CD14-positive monocyte (primary cell): Measurements from ENCODE around the gene JMJD1C. TPM values are rescaled to one million over a fixed set of nuclear protein-coding genes. Genes with fewer than 3 reads are reported as not detected.

ENCODE experiments used
- DNase-seq, 3 donors: peaks; one replicate each; pipeline ENCODE4 v3.0.0-alpha.2; 2011 to 2022
- H2AFZ ChIP-seq: 2 replicates; pipeline ENCODE4 v1.6.0; 2012; ENCODE audit warnings: mild to moderate bottlenecking, low read depth, low read length, inconsistent platforms; ENCODE audit not compliant: insufficient read depth, poor library complexity, severe bottlenecking
- H3K27ac ChIP-seq, 2 donors: 1 replicate in 1 of 2; 2 replicates in 1 of 2; pipeline ENCODE4 v1.5.1; 2012 to 2013; ENCODE audit warnings: low read length in 2 of 2, control low read depth in 1 of 2, inconsistent platforms in 1 of 2, low read depth in 1 of 2, mild to moderate bottlenecking in 1 of 2
- H3K27me3 ChIP-seq, 2 donors: one replicate each; pipeline versions ENCODE4 v1.6.0 to v1.6.1; 2011 to 2013; ENCODE audit warnings: low read length in 2 of 2; ENCODE audit not compliant: control insufficient read depth in 2 of 2, insufficient read depth in 2 of 2
- H3K36me3 ChIP-seq, 2 donors: replicated peaks in 1 of 2; 1 replicate in 1 of 2; 2 replicates in 1 of 2; pipeline versions ENCODE4 v1.5.1 to v1.6.1; 2012 to 2013; ENCODE audit warnings: low read length in 2 of 2, control low read depth in 1 of 2, inconsistent platforms in 1 of 2, mild to moderate bottlenecking in 1 of 2; ENCODE audit not compliant: insufficient read depth in 2 of 2, control insufficient read depth in 1 of 2
- H3K4me1 ChIP-seq, 2 donors: 1 replicate in 1 of 2; 2 replicates in 1 of 2; pipeline versions ENCODE4 v1.5.1 to v1.6.1; 2012 to 2013; ENCODE audit warnings: low read length in 2 of 2, control low read depth in 1 of 2, inconsistent platforms in 1 of 2, mild to moderate bottlenecking in 1 of 2, moderate library complexity in 1 of 2; ENCODE audit not compliant: insufficient read depth in 2 of 2, control insufficient read depth in 1 of 2
- H3K4me2 ChIP-seq: replicated peaks from 2 replicates; pipeline ENCODE3; 2012; ENCODE audit warnings: low read length, moderate library complexity, mild to moderate bottlenecking; ENCODE audit not compliant: poor library complexity, severe bottlenecking; ENCODE audit errors: extremely low read depth
- H3K4me3 ChIP-seq, 3 experiments: fragments of 200-600 bp in 1 of 3; sonication (generic) in 1 of 3; replicated peaks in 1 of 3; 1 replicate in 2 of 3; 2 replicates in 1 of 3; pipeline ENCODE4 v1.5.1; 2011 to 2013; ENCODE audit warnings: low read length in 3 of 3, mild to moderate bottlenecking in 3 of 3, control low read depth in 2 of 3, low read depth in 2 of 3, inconsistent platforms in 1 of 3, moderate library complexity in 1 of 3
- H3K79me2 ChIP-seq: 2 replicates; pipeline ENCODE4 v1.6.0; 2012; ENCODE audit warnings: mild to moderate bottlenecking, control low read depth, inconsistent platforms, low read length, moderate library complexity; ENCODE audit not compliant: insufficient read depth
- H3K9ac ChIP-seq: 2 replicates; pipeline ENCODE4 v1.6.0; 2017; ENCODE audit warnings: low read length, mild to moderate bottlenecking; ENCODE audit not compliant: insufficient read depth, poor library complexity, severe bottlenecking
- H3K9me3 ChIP-seq, 2 donors: replicated peaks in 1 of 2; 1 replicate in 1 of 2; 2 replicates in 1 of 2; pipeline versions ENCODE4 v1.5.1 to v1.6.1; 2012 to 2013; ENCODE audit warnings: low read length in 2 of 2, control low read depth in 1 of 2; ENCODE audit not compliant: control insufficient read depth in 1 of 2, insufficient read depth in 1 of 2
- H4K20me1 ChIP-seq: 2 replicates; pipeline ENCODE4 v1.6.0; 2012; ENCODE audit warnings: mild to moderate bottlenecking, low read length, control low read depth, moderate library complexity; ENCODE audit not compliant: insufficient read depth
- H3K27ac Mint-ChIP-seq, 7 donors: one replicate each; pipeline ENCODE4 v1.8.0; 2020; ENCODE audit warnings: mild to moderate bottlenecking in 7 of 7, mixed read lengths in 7 of 7, moderate library complexity in 6 of 7, inconsistent platforms in 2 of 7
- H3K27me3 Mint-ChIP-seq, 3 donors: one replicate each; pipeline ENCODE4 v1.8.0; 2021 to 2022; ENCODE audit warnings: low read depth in 3 of 3, mild to moderate bottlenecking in 3 of 3, mixed read lengths in 3 of 3, moderate library complexity in 3 of 3, inconsistent platforms in 1 of 3
- H3K36me3 Mint-ChIP-seq, 2 donors: one replicate each; pipeline ENCODE4 v1.8.0; 2020; ENCODE audit warnings: mixed read lengths in 2 of 2, inconsistent platforms in 1 of 2, mild to moderate bottlenecking in 1 of 2
- H3K4me1 Mint-ChIP-seq: one replicate; pipeline ENCODE4 v1.8.0; 2020; ENCODE audit warnings: mild to moderate bottlenecking, mixed read lengths
- H3K4me3 Mint-ChIP-seq, 2 donors: one replicate each; pipeline ENCODE4 v1.8.0; 2020; ENCODE audit warnings: mild to moderate bottlenecking in 2 of 2, mixed read lengths in 2 of 2, moderate library complexity in 1 of 2
- H3K9me3 Mint-ChIP-seq, 7 donors: one replicate each; pipeline ENCODE4 v1.8.0; 2020 to 2022; ENCODE audit warnings: mixed read lengths in 7 of 7, mild to moderate bottlenecking in 6 of 7, moderate library complexity in 6 of 7, inconsistent platforms in 2 of 7
- WGBS: methylation state at CpG from one replicate; pipeline ENCODE4 v1.1.5; 2013; ENCODE audit warnings: missing lambda C conversion rate; ENCODE audit not compliant: insufficient coverage; 5-methylcytosine and 5-hydroxymethylcytosine counted together
- intact Hi-C, 2 donors: fragments of 100-400 bp; cut with micrococcal nuclease; formaldehyde crosslinking; loops; one replicate each; pipeline versions ENCODE4 v1.15.0 to v1.15.1; 2023
- polyA plus RNA-seq, 3 donors: library from polyadenylated mRNA; depleted of rRNA in 1 of 3; unstranded in 2 of 3; stranded (reverse) in 1 of 3; fragments of 300-500 nt in 2 of 3; fragments of >200 nt in 1 of 3; fragmentation: Illumina TruSeq in 2 of 3; gene quantifications; 1 replicate in 2 of 3; 2 replicates in 1 of 3; pipeline ENCODE4 v1.2.3, GENCODE V29; 2012 to 2021
- TF ChIP-seq, protein P1 (sequence below): fragments of 200-600 bp; IDR thresholded peaks from one replicate; pipeline ENCODE4 v1.8.0; 2022; ENCODE audit warnings: antibody characterized with exemption, mild to moderate bottlenecking

Gene JMJD1C
- polyA plus RNA-seq, 3 donors = 27.8 to 84.8 (median 46.5) TPM

- no peak overlapping the region for H3K4me3 Mint-ChIP-seq
- H3K4me2 ChIP-seq = no peak overlapping the region
- H3K27me3 ChIP-seq = no peaks in the 10 kb centered on the region
- WGBS = no CpG with 5 or more reads among the region's 3 CpGs
- H3K27ac Mint-ChIP-seq = no peak overlapping the region
- peaks cover 0 to 4% (median 0%) of the 10 kb centered on the region in 7 donors for H3K9me3 Mint-ChIP-seq
- no peaks in the 10 kb centered on the region for H3K79me2 ChIP-seq
- no peak overlapping the region for H2AFZ ChIP-seq
- peaks cover 7% of the 10 kb centered on the region for H4K20me1 ChIP-seq
- intact Hi-C loops = no loop called here
- no peaks in the 10 kb centered on the region for H3K36me3 ChIP-seq
- H3K9ac ChIP-seq = no peak overlapping the region
- no peaks in the 10 kb centered on the region for H3K27me3 Mint-ChIP-seq
- peaks cover 3% of the 10 kb centered on the region for H3K4me1 Mint-ChIP-seq
- H3K4me3 ChIP-seq = no peak overlapping the region
- DNase-seq = no peak
- H3K36me3 Mint-ChIP-seq = peaks cover 9 to 15% of the 10 kb centered on the region in 2 donors
- H3K9me3 ChIP-seq = no peaks in the 10 kb centered on the region
- TF ChIP-seq, protein P1, sequence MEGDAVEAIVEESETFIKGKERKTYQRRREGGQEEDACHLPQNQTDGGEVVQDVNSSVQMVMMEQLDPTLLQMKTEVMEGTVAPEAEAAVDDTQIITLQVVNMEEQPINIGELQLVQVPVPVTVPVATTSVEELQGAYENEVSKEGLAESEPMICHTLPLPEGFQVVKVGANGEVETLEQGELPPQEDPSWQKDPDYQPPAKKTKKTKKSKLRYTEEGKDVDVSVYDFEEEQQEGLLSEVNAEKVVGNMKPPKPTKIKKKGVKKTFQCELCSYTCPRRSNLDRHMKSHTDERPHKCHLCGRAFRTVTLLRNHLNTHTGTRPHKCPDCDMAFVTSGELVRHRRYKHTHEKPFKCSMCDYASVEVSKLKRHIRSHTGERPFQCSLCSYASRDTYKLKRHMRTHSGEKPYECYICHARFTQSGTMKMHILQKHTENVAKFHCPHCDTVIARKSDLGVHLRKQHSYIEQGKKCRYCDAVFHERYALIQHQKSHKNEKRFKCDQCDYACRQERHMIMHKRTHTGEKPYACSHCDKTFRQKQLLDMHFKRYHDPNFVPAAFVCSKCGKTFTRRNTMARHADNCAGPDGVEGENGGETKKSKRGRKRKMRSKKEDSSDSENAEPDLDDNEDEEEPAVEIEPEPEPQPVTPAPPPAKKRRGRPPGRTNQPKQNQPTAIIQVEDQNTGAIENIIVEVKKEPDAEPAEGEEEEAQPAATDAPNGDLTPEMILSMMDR = no peak
- no peaks in the 10 kb centered on the region for H3K4me1 ChIP-seq
- no peak overlapping the region for H3K27ac ChIP-seq
These were observed 152.6 kb downstream of the JMJD1C start for GRCh38 chr10:63313066-63313717.

- intact Hi-C loops = no loop called here
- peak overlapping the region in 1 of 7 donors; percentile 15 for H3K27ac Mint-ChIP-seq
- DNase-seq = no peak
These were observed 157.1 kb downstream of the JMJD1C start for GRCh38 chr10:63308628-63309027.

More at GRCh38 chr10:63308628-63309027, 157.1 kb downstream of the JMJD1C start:
- H3K9me3 ChIP-seq = no peaks in the 10 kb centered on the region
- H3K36me3 Mint-ChIP-seq = peaks cover 0 to 3% of the 10 kb centered on the region in 2 donors
- no peak overlapping the region for H3K27ac ChIP-seq
- H3K36me3 ChIP-seq = no peaks in the 10 kb centered on the region
- H3K27me3 ChIP-seq = no peaks in the 10 kb centered on the region
- H4K20me1 ChIP-seq = peaks cover 7% of the 10 kb centered on the region
- no peak overlapping the region for H3K4me3 Mint-ChIP-seq
- no peak overlapping the region for H2AFZ ChIP-seq
- H3K4me1 Mint-ChIP-seq = no peaks in the 10 kb centered on the region
- H3K4me2 ChIP-seq = no peak overlapping the region
- no peak overlapping the region for H3K9ac ChIP-seq
- no peaks in the 10 kb centered on the region for H3K27me3 Mint-ChIP-seq
- H3K9me3 Mint-ChIP-seq = no peaks in the 10 kb centered on the region
- H3K4me1 ChIP-seq = no peaks in the 10 kb centered on the region
- peaks cover 7% of the 10 kb centered on the region for H3K79me2 ChIP-seq
- no peak overlapping the region for H3K4me3 ChIP-seq
- TF ChIP-seq, protein P1 = no peak
